SU-DHL-6 (cell line): ENCODE measurements around the gene EPHB4.
A peak's percentile ranks its signal among the peaks of the same experiment; 100 is the strongest.

Experiments used
- H2AFZ ChIP-seq: fragments of 200-600 bp; sonication (generic); 2 replicates; pipeline ENCODE4 v1.6.1; 2014; ENCODE audit warnings: low read depth, mild to moderate bottlenecking, moderate library complexity, mixed read lengths, antibody characterized with exemption, low read length; ENCODE audit not compliant: severe bottlenecking
- H3F3A ChIP-seq: fragments of 200-600 bp; shearing (Covaris generic); 2 replicates; pipeline ENCODE4 v1.6.0; 2016; ENCODE audit warnings: antibody characterized with exemption, mild to moderate bottlenecking; ENCODE audit not compliant: insufficient read depth
- H3K27ac ChIP-seq: fragments of 200-600 bp; sonication (generic); 2 replicates; pipeline ENCODE4 v1.5.1; 2016; ENCODE audit warnings: low read depth, mild to moderate bottlenecking, low read length, moderate library complexity, mixed read lengths
- H3K27me3 ChIP-seq: fragments of 200-600 bp; sonication (generic), shearing (Covaris generic); 2 replicates; pipeline ENCODE4 v1.6.0; 2014; ENCODE audit warnings: mild to moderate bottlenecking, low read length
- H3K36me3 ChIP-seq: fragments of 200-600 bp; sonication (generic); 2 replicates; pipeline ENCODE4 v1.6.1; 2014; ENCODE audit warnings: mild to moderate bottlenecking, low read length, mixed read lengths
- H3K4me2 ChIP-seq: fragments of 300-600, 200-600 bp; shearing (Covaris generic), sonication (generic); 2 replicates; pipeline ENCODE4 v1.6.0; 2014; ENCODE audit warnings: low read length, low read depth, mild to moderate bottlenecking; ENCODE audit not compliant: poor library complexity, severe bottlenecking
- H3K4me3 ChIP-seq: fragments of 200-600 bp; sonication (generic); 2 replicates; pipeline ENCODE4 v1.5.1; 2014; ENCODE audit warnings: antibody characterized with exemption, low read length, mild to moderate bottlenecking, mixed read lengths; ENCODE audit not compliant: insufficient read depth, poor library complexity, severe bottlenecking
- H3K79me2 ChIP-seq: fragments of 200-600 bp; sonication (generic); 2 replicates; pipeline ENCODE4 v1.6.1; 2014; ENCODE audit warnings: mild to moderate bottlenecking, low read length, moderate library complexity; ENCODE audit not compliant: insufficient read depth
- H3K9ac ChIP-seq: fragments of 200-600 bp; sonication (generic); 2 replicates; pipeline ENCODE4 v1.7.0; 2014; ENCODE audit warnings: mild to moderate bottlenecking, low read length
- H3K9me2 ChIP-seq: fragments of 200-600 bp; sonication (generic); replicated peaks from 2 replicates; pipeline ENCODE4 v1.6.1; 2014; ENCODE audit warnings: low read length; ENCODE audit not compliant: insufficient read depth
- H3K9me3 ChIP-seq: fragments of 200-600 bp; sonication (generic); 2 replicates; pipeline ENCODE4 v1.6.1; 2014; ENCODE audit warnings: low read length, mixed read lengths; ENCODE audit not compliant: insufficient read depth
- H4K20me1 ChIP-seq: fragments of 200-600 bp; sonication (generic); 2 replicates; pipeline ENCODE4 v1.6.1; 2014; ENCODE audit warnings: low read depth, mild to moderate bottlenecking, antibody characterized with exemption, low read length, moderate library complexity, mixed read lengths
- EZH2phosphoT487 ChIP-seq: fragments of 200-600 bp; sonication (generic), shearing (Covaris generic); conservative IDR thresholded peaks from 2 replicates; pipeline ENCODE4 v1.6.1; 2018; ENCODE audit warnings: mild to moderate bottlenecking, antibody characterized with exemption, low read length, moderate library complexity, mixed read lengths
- TF ChIP-seq, protein P1 (sequence below): fragments of 200-600 bp; sonication (generic); IDR thresholded peaks from one replicate; pipeline ENCODE4 v1.5.1; 2017; ENCODE audit warnings: antibody characterized with exemption, mild to moderate bottlenecking, low read length, moderate library complexity; ENCODE audit not compliant: insufficient read depth, poor library complexity, severe bottlenecking

Gene EPHB4

DNA sequence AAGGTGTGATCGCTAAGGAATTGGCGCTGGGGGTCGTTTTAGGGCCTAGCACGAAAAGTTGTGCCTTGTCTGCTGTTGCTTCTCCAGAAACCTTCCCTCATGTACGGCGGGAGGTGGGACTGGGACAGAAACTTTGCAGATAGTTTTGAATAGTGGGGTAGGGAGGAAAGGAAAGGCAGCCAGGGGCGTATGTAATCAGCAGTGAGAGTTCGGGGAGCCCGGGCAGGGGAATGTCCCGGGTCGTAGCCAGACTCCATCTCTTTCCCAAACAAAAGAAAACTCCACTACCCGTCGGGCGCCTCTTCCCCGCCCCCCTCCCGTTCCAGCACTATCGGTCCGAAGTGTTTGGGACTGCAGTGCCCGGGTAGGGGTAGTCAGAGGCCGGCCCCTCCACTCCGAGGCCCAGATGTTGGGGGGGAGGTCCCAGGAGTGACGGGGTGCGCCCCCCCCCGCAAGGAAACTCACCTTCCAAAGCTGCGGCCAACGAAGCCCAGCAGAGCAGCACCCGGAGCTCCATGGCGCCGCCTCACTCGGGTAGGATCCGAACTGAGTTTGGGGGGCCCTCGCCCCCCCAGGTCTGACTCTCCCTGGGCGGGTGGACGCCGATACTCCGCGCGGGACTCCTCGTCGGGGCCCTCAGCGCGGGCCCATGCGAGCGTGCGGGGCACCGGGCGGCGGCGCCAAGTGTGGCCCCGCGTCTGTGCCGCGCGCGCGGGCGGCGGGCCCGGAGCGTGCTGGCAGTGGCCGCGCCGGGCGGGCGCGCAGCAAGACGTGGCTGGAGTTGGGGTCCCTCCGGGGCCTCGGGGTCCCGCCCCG is 601 bp downstream of the EPHB4 start:
- TF ChIP-seq, protein P1, sequence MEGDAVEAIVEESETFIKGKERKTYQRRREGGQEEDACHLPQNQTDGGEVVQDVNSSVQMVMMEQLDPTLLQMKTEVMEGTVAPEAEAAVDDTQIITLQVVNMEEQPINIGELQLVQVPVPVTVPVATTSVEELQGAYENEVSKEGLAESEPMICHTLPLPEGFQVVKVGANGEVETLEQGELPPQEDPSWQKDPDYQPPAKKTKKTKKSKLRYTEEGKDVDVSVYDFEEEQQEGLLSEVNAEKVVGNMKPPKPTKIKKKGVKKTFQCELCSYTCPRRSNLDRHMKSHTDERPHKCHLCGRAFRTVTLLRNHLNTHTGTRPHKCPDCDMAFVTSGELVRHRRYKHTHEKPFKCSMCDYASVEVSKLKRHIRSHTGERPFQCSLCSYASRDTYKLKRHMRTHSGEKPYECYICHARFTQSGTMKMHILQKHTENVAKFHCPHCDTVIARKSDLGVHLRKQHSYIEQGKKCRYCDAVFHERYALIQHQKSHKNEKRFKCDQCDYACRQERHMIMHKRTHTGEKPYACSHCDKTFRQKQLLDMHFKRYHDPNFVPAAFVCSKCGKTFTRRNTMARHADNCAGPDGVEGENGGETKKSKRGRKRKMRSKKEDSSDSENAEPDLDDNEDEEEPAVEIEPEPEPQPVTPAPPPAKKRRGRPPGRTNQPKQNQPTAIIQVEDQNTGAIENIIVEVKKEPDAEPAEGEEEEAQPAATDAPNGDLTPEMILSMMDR: no peak
- TF ChIP-seq EZH2phosphoT487: no peak
- Histone ChIP-seq H3K9me2 (no peaks in the 10 kb centered on the region), H3F3A (no peaks in the 10 kb centered on the region), H3K9me3 (no peaks in the 10 kb centered on the region), H3K9ac (no peak overlapping the region), H3K4me2 (no peak overlapping the region), H3K79me2 (no peaks in the 10 kb centered on the region), H3K36me3 (no peaks in the 10 kb centered on the region), H3K27ac (no peak overlapping the region), H3K27me3 (no peaks in the 10 kb centered on the region), H3K4me3 (no peak overlapping the region), H4K20me1 (no peaks in the 10 kb centered on the region), H2AFZ (no peak overlapping the region)

DNA sequence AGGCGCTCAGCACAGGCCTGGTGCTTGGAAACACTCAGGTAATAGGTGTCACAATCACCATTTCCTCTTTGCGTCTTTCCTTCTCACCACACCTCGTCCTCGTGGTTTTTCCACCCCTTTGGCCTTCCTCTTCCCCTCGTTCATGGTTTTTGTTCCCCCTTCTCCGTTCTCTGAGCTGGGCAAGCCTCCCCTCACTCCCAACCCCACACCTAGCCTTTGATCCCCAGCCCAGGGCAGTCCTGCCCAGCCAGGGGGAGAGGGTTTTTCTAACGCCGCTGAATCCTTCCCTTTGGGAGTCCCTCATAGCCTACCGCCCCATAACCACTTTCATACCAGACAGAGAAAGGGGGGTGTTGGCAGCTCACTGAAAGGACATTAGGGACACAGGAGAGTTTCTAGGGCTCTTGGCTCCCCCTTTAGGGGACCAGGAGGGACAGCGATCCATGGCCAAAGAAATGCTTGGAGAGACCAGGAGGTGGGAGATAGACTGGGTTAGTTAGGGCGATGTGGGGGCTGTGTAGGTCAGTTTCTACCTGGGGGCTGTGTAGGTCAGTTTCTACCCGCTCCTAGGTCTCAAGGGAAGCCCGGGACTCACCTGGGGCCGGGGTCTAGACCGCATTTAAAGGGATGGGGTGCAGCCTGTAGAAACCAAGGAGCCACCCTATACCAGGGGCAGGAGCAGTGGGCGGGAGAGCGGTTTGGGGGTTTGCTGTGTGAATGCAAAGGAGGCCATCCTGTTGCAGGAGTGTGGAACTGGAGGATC is 1.4 kb downstream of the EPHB4 start:
- H3K9me3 ChIP-seq: no peaks in the 10 kb centered on the region
- H3K9me2 ChIP-seq: no peaks in the 10 kb centered on the region
- H3K4me3 ChIP-seq: no peak overlapping the region
- H4K20me1 ChIP-seq: no peaks in the 10 kb centered on the region
- TF ChIP-seq EZH2phosphoT487: no peak
- TF ChIP-seq, protein P1: peak; percentile 13
- no peak overlapping the region for H3K9ac ChIP-seq
- H3K27me3 ChIP-seq: no peaks in the 10 kb centered on the region
- H3K27ac ChIP-seq: no peak overlapping the region
- no peaks in the 10 kb centered on the region for H3F3A ChIP-seq
- H3K4me2 ChIP-seq: no peak overlapping the region
- no peaks in the 10 kb centered on the region for H3K79me2 ChIP-seq
- no peaks in the 10 kb centered on the region for H3K36me3 ChIP-seq
- H2AFZ ChIP-seq: no peak overlapping the region

- H4K20me1 ChIP-seq: no peaks in the 10 kb centered on the region
- no peaks in the 10 kb centered on the region for H3K9me2 ChIP-seq
- no peak overlapping the region for H2AFZ ChIP-seq
- no peaks in the 10 kb centered on the region for H3K9me3 ChIP-seq
- no peak overlapping the region for H3K27ac ChIP-seq
- no peaks in the 10 kb centered on the region for H3K36me3 ChIP-seq
- no peaks in the 10 kb centered on the region for H3K79me2 ChIP-seq
- H3K27me3 ChIP-seq: no peaks in the 10 kb centered on the region
- H3K9ac ChIP-seq: no peak overlapping the region
- no peak overlapping the region for H3K4me3 ChIP-seq
- H3F3A ChIP-seq: no peaks in the 10 kb centered on the region
- H3K4me2 ChIP-seq: no peak overlapping the region
- no peak for TF ChIP-seq EZH2phosphoT487
- TF ChIP-seq, protein P1: no peak
These were observed 2.1 kb downstream of the EPHB4 start for GRCh38 chr7:100825215-100825671.
